NCI-H345 treated with DMSO at 0.1 percent for 48 hours (cell line): ENCODE results near the gene BIRC6.
"Not testable (repeated sequence)": the region's sequence is repeated elsewhere in the genome, so short reads cannot be mapped to it uniquely, and the experiment has no call there.

Experiments
- DNase-seq: peaks from one replicate; lab custom pipeline; 2025; ENCODE audit not compliant: unreplicated experiment; lab: John Stamatoyannopoulos, UW

Gene BIRC6

DNA sequence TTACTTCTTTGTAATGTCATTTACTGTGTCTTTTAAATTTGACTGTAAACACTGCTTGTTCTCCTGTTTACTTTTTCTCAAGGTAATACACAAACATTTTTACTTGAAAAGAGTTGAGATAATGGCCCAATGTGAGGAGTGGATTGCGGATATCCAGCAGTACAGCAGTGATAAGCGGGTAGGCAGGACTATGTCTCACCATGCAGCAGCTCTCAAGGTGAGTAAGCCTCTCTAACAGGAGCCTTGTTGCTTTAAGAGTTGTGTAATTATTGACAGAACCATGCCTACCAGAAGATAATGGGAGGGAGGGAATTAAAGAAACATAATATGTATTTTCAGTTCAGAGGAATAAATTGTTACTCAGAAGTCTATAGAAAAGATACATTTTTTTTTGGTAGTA is 254.5 kb downstream of the BIRC6 start:
- DNase-seq, result no peak

DNA sequence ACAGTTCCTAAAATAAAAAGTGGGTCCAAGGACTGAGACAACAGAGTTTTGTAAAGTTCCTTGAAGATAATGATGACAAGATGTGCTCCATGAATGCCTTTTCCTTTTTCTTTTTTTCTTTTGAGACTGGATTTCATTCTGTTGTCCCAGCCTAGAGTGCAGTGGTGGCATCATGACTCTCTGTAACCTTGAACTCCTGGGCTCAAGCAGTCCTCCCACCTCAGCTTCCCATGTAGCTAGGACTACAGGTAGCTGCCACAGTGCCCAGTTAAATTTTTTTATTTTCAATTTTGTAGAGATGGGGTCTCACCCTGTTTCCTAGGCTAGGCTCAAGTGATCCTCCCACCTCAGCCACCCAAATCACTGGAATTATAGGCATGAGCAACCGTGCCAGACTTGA is 254.9 kb downstream of the BIRC6 start:
- no peak for DNase-seq

DNA sequence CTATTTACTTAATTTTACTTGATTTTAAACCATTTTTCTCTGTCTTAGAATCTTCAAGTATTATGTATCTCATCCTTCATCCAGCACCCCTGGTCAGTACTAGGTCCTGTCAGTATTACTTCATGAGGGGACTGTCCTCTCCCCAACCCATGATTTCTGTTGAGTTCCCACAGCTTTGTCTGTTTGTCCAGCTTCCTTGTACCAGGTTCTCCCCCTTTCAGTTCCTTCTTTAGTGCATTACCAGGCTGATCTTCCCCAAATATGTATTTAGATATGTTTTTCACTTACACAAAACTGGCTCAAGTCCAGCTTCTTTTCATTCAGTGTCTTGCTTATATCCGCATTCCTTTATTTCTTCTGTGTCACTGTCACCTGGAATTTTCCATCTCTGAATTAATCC is 257.3 kb downstream of the BIRC6 start:
- no peak for DNase-seq

DNA sequence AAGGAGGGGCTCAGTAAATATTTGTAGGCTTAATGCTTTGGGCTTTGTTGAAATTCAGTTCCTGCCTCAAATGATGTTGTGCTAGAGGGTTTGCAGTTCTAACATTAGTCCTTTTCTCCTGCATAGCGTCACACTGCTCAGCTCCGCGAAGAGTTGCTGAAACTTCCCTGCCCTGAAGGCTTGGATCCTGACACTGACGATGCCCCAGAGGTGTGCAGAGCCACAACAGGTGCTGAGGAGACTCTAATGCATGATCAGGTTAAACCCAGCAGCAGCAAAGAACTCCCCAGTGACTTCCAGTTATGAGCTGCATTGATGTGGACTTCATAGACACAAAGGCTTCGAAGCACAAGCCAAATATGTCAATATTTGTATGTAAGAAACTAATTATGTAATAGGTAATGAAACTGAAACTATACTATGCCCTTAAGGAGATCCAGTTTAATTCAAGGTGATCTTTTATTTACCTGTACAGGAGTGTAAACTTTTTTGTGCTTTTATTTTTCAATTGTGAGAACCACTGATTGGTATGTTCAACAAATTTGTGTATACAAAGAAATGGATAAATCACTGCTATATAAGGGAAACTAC is 260.9 kb downstream of the BIRC6 start:
- DNase-seq, result no peak

DNA sequence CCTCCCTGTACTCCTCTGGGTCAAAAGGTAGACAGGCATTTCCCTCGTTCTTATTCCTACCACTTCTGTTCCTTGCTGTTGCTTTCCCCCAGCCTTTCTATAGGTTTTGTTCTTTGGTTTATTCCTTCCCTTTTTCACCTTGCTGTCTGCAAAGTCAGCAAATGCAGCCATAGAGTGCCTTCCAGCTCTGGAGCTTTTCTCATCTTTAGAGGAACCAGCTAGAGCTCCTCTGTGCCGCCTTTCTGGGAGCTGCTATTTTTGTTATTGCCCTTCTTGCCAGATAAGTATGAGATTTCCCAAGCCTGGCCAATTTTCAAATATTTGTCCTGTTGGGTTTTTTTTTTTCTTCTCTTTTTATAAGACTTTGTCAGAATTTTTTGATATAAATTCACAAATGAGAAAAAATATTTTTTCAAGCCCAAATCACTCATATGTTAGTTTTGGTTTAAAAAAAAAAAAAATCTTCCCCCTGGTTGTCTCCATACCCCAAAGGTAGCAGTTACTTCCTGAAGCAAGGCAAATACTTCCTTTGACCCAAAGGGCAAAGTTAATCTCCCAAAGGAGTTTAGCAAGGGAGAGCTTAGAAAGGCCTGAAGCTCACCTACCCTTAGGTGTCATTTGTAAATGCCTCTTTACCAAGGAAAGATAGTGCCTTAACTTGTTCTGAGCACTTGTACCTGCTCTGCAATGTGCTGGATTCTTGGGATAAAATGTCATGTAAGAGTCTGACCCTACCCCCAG is 265.9 kb downstream of the BIRC6 start:
- DNase-seq, result no peak

DNA sequence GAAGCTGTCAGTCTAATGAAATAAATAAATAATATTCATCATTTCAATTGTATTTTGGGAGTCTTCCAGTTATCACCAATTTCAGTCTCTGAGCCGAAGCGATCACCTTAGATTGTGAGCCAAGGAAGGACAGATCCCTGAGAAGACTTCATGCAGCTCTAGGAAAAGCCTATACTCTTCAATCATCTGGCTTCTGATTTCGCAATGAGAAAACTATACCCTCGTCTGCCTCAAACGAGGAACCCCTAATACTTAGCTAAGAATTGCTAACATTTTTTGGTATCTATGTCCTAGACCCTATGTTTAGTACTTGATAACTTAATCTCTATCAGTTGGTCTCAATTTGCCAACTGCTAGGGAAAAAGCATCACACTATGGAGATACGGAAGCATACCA is 266.5 kb downstream of the BIRC6 start:
- no peak for DNase-seq

DNA sequence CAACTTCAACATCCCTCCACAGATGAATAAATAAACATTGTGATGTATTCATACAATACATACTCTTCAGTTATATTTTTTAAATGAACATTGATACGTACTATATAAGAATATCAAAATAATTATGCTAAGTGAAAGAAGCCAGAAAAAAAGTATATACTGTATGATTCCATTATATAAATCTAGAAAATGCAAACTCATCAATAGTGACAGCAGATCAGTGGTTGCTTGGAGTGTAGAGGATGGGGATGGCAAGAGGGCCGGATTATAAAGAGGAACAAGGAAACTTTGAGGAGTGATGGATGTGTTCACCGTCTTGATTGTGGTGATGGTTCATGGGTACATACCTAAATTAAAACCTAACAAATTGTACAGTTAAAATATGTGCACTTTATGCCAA is 268.0 kb downstream of the BIRC6 start:
- no peak for DNase-seq

DNA sequence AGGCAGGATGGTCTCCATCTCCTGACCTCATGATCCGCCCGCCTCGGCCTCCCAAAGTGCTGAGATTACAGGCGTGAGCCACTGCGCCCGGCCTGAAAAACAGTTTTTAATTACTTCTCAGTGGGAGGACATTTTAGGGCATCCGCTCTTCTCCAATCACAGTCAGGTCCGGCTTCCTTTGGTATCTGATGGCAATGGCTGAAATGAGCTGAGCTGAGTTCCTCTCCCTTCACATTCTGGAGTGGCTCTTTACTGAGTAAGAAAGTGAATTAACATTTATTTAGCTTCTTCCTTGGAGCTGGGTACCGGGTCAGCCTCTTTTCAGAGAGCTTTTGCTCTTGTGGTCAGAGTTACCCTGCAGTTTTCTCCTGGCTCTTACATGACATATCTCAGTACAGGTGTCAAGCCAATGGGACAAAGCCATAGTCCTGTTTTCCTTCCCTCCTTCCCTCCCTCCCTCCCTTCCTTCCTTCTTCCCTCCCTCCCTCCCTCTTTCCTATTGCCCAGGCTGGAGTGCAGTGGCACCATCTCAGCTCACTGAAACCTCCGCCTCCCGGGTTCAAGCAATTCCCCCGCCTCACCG is 269.9 kb downstream of the BIRC6 start:
- no peak for DNase-seq

DNA sequence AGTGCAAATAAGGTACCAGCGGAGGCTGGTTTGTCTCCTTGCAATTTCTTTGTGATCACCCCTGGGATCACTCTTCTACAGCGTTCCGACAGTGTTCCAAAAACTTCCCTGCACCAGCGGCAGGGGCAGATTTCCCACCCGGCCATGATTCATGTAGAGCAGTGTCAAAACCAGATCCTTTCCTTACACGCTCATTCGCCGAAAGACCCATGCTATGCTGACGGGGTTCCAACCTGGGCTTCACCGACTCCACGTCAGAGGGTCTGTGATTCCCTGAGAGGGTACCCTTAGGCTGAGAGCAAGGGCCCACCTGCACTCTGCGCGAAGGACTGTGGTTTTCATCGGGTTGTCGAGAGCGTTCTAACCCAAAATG is 270.6 kb downstream of the BIRC6 start:
- DNase-seq, result no peak

DNA sequence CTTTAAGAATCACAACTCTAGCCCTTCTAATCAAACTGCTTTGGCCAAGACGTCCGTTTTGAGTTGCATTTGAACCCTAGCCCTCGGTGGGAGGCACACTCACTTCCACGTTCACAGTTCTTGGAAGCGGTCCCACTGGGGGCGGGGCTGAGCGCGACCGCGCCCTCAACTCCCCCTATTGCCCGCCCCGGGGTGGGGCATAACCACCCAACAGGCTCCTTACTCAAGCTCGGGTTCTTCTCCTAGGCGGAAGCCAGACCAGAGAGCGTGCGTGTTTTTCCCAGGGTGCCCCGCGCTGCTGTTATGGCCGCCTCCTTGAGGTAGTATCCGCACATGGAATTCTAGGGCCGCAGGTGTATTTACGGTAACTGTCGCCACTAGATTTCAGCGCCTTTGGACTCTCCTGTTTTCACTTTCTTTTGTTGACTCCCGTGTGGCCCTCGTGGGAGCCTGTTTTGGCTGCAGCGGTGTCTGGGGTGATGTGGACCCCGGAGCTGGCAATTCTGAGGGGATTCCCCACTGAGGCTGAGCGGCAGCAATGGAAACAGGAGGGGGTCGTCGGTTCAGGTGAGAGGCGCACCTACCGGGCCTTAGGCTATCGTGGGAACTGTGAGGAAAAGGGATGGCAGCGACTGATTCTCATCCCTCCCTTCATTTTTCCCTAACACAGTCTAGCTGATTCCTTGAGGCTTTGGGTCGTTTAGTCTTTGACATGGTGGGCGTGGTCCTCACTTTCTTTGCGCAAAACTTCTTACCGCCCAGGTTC is 271.2 kb downstream of the BIRC6 start, which contains the start of gene TTC27:
Gene TTC27, plus strand, starts transcription at position 237 of the 766 bp plus-strand sequence. Its CDS starts 243 bp downstream, at position 480.
- DNase-seq, result peak; percentile 84

DNA sequence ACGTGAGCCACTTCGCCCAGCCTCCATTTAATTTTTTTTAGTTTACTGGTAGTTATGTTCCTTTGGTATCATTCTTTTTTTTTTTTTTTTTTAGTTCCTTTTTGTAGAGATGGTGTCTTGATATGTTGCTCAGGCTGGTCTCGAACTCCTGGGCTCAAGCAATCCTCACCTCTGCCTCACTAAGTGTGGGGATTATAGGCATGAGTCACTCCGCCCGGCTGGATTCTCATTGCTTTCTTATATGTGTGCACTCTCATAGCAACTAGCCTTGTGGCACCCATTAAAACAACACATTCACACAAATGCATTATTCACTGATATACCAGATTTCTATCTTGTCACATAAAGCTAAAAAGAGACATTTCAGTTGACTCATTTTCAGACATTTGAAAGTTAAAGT is 275.3 kb downstream of the BIRC6 start:
- no peak for DNase-seq

DNA sequence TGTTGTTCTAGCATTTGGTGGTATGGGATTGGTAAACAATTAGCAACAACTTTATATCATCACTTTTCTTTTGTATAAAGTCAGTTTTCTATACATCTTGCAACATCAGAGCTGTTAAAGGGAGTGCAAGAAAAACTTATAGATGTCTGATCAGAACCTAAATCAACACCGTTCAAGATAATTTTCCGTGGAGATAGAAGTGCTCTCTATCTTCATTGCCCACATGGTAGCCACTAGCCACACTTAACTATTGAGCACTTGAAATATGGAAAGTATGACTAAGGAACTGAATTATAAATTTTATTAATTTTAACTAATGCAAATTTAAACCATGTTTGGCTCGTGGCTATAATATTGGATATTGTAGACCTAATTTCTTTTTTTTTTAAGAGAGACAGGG is 276.2 kb downstream of the BIRC6 start:
- DNase-seq, result no peak

DNA sequence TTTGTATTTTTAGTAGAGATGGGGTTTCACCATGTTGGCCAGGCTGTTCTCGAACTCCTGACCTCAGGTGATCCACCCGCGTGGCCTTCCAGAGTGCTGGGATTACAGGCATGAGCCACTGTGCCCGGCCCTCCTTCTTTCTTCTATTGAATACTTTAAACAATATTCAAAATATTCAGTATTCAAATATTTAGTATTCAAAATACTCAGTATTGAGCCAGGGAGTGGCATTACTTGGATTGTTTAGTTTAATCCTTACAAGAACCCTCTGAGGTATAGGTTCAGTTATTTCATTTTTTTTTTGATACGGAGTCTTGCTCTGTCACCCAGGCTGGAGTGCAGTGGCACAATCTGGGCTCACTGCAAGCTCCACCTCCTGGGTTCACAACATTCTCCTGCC is 281.7 kb downstream of the BIRC6 start:
- not testable (repeated sequence) for DNase-seq

DNA sequence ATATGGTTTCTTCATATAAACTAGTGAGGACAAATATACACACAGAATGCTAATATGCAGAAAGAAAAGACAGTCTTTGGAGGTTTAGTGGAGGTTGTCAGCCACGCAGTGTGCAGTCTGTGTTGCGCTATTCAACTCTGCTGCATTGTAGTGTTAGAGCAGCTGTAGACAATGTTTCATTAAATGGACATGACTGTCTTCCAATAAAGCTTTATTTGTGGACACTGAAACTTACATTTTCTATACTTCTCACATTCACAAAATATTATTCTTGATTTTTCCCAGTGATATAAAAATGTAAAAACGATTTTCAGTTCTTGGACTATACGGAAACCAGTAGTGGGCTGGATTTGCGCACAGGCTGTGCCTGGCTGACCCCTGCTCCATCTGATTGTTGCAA is 284.4 kb downstream of the BIRC6 start:
- no peak for DNase-seq

DNA sequence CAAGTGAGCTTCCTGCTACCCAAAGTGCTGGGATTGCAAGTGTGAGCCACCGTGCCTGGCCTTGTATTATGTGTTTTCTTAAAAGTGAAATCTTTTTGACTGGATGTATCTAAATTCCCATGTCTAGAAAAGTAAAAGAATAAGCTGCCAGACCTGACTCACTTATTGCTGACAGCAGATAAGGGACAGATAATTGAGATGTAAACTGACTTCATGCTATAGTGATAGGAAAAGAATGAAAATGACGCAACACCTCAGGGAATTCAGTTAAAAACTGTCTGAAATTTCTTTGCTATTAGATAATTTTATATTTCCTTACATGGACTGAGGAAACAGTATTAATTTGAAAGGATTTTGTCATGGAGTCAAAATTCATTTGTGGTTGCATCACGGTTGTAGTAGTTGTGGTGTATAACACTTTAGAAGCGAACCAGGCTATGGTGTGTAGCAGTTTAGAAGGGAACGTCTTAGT is 290.4 kb downstream of the BIRC6 start:
- DNase-seq, result no peak

DNA sequence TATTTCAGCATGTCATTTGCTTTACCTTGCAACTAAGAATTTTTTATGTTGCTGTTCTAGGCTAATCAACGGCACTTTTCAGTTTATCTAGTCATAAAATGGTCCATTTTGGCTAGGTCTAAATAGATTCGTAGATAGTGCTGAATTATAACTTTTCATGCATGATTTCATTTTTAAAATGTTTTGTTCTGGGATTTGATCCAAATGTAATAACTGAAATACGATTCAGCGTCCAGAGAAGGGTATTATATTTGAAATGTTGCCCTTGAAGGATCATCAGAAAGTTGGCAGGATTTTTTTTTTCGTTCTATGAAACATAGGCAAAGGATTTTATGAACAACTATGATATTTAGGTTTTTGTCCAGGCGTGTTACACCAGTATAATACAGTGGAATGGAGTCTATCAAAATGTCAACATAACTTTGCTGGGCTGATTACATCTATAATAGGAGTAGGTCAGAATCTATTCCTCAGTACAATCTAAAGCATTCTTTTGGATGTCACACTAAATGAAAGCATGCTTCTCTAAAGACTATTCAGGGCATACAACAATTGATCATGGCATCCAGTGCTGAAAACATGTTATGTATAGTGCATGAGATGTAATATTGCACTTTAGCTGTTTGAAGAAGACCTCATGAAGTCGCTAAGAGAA is 295.9 kb downstream of the BIRC6 start:
- DNase-seq, result no peak

DNA sequence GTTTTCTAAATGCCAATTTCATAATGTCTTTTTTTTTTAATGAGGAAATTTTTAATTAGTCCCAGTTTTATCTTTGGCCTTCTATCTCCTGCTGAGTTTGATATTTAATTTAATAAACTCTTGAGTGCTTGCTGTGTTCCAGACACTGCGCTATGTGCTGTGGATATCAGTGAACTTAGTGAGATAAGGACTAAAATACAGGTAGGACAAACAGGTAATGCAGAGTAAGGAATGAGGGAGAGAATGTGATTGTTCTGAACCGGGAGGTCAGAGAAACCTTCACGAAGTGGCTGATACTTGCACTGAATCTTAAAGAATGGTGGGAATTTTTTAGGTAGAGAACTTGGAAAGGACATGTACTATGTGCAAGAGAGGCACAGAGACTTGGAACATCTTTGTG is 299.2 kb downstream of the BIRC6 start:
- DNase-seq, result no peak

DNA sequence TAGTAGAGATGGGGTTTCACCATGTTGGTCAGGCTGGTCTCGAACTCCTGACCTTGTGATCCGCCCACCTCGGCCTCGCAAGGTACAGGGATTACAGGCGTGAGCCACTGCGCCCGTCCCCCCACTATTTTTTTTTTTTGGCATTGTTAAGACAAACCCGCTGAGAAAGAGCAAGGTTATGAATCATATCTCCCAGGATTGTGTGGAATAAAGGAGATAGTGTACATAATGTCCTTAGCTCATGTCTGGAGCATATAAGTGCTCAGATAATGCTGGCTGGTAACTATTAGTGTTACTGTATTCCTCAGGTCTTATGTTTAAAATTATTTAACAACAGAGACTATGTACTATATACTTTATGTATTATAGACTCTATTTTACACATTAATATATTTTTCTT is 307.0 kb downstream of the BIRC6 start:
- no peak for DNase-seq

DNA sequence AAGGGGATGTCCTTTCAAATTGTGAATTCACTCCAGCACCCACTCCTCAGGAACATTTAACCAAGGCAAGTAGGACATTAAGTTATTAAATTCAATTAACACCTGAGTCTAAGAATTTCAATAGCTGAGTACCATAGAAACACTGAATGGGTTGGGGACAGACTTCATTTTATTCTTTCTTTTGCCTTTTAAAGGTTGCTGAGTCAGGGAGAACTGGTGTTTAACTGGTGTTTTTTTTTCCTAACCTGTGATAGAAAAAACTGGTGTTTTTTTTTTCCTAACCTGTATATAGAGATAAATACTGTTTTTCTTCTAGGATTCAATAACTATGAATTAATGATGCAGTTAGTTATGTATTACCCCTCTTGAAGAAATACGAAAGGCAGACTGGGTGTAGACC is 309.9 kb downstream of the BIRC6 start:
- no peak for DNase-seq

DNA sequence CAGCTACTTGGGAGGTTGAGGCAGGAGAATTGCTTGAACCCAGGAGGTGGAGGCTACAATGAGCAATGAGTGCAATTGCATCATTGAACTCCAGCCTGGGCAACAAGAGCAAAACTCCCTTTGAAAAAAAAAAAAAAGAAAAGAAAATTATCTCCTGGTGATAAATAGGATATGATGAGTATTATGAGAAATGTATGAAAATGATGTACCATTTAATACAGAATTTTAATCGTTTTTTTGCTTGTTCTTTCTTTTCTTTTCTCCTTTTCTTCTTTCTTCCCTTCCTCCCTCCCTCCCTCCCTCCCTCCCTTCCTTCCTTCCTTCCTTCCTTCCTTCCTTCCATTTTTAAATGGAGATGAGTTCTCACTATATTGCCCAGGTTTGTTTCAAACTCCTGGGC is 311.4 kb downstream of the BIRC6 start:
- no peak for DNase-seq
